GM21619 (cell line): ENCODE results near the gene LZTS3.
"Not testable (repeated sequence)": the region's sequence is repeated elsewhere in the genome, so short reads cannot be mapped to it uniquely, and the experiment has no call there.

Experiments used
- ATAC-seq: cut with Tn5 transposase; IDR thresholded peaks from one replicate; pipeline ENCODE4 v1.9.1; 2021; ENCODE audit not compliant: unreplicated experiment

Gene LZTS3

GRCh38 chr20:3192226-3193015 lies 19.1 kb upstream of the LZTS3 start:
- ATAC-seq = no peak

- ATAC-seq = no peak
Observed at GRCh38 chr20:3190681-3191111, 17.3 kb upstream of the LZTS3 start.

GRCh38 chr20:3189561-3190131 lies 16.3 kb upstream of the LZTS3 start:
- ATAC-seq = no peak

- no peak for ATAC-seq
Observed at GRCh38 chr20:3188823-3189413, 15.6 kb upstream of the LZTS3 start.

GRCh38 chr20:3187861-3188260 lies 14.5 kb upstream of the LZTS3 start:
- ATAC-seq = not testable (repeated sequence)

- ATAC-seq = no peak
Observed at GRCh38 chr20:3183896-3184612, 10.7 kb upstream of the LZTS3 start.

GRCh38 chr20:3182429-3182828 lies 9.1 kb upstream of the LZTS3 start:
- not testable (repeated sequence) for ATAC-seq

GRCh38 chr20:3181270-3181669 lies 7.9 kb upstream of the LZTS3 start:
- ATAC-seq = no peak

GRCh38 chr20:3180319-3180718 lies 7.0 kb upstream of the LZTS3 start:
- no peak for ATAC-seq

- ATAC-seq = no peak
Observed at GRCh38 chr20:3177746-3178485, 4.6 kb upstream of the LZTS3 start.

GRCh38 chr20:3175270-3175669 lies 1.9 kb upstream of the LZTS3 start:
- no peak for ATAC-seq

- ATAC-seq = no peak
Observed at GRCh38 chr20:3174442-3175261, 1.3 kb upstream of the LZTS3 start.

GRCh38 chr20:3173610-3174441 lies 477 bp upstream of the LZTS3 start:
- peak; percentile 87 for ATAC-seq

GRCh38 chr20:3172126-3172932 lies 1.0 kb downstream of the LZTS3 start:
- ATAC-seq = no peak

GRCh38 chr20:3171391-3172125 lies 1.8 kb downstream of the LZTS3 start:
- ATAC-seq = no peak

GRCh38 chr20:3168829-3169590 lies 4.3 kb downstream of the LZTS3 start:
- no peak for ATAC-seq
